Activated CD4-positive, alpha-beta T cell treated with anti-CD3 and anti-CD28 coated beads, Interleukin-10, Interleukin-2, amounts not matched to agents 100 ng/mL and 50 ng/mL, durations not matched to agents 16 hours and 8 hours (primary cell): ENCODE results near the gene ATG13.

ENCODE experiments used
- DNase-seq: peaks from one replicate; pipeline ENCODE4 v3.0.0-alpha.2; 2020

Gene ATG13

GRCh38 chr11:46677169-46677568, 59.8 kb downstream of the ATG13 start:
- no peak for DNase-seq

GRCh38 chr11:46677991-46678740, 60.8 kb downstream of the ATG13 start:
- DNase-seq = no peak

DNA sequence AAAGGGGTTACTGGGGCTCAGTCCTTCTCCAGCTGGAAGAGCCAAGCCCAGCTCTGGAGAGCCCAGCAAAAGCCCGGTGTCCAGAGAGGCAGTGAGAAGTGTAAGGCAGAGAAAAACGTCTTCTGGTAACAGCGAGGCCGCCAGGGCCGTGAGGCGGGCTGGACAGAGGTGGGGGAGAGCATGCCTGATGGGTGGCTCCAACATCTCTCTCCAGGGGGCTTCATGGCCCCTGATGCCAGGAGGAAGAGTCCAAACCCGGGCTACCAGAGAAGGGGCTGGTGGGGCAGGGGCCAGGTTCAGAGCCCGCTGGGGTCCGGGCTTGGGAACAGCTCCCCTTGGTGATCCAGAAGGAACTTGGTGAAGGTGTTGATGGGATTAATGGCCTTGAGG, 61.4 kb downstream of the ATG13 start:
- DNase-seq = no peak

DNA sequence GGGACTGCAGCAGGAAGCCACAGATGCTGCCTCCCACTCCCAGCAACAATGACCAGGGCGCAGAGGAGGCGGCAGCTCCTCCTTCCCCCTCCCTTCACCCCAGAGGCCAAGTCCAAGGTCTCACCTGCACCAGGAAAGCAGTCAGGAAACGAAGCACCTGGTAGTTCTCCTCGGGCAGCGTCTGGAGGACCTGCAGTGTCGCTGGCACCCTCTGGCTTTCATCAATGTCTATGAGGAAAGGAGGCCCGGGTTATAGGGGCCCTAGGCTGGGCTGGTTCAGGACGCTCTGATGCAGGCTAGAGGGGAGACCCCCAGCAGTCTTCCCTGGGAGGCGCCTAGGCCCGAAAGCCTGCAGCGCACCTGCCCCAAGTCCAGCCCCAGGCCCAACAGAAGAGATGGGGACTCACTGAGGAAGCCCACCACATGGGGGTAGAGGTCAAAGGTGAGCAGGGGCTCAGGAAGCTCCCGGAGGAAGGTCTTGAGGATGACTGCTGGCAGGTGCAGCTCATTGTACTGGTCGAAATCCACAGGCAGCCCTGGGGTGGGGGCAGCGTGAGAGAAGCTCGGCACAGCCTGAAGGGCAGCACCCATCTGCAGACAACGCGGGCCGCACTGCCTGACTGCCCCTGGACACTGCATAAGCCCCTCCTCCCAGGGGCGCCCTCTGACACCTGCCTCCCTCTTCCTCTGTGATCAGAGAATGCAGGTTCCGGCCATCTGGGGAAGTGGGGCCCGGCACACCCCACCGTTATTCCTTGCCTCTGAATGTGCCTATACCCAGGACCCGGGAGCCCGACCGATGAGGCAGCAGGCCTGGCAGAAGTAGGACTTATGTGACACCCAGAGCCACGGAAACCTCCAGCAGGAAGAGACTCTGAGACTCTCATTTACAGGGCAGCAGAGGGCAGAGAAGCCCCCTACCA, 62.1 kb downstream of the ATG13 start:
- DNase-seq = no peak

DNA sequence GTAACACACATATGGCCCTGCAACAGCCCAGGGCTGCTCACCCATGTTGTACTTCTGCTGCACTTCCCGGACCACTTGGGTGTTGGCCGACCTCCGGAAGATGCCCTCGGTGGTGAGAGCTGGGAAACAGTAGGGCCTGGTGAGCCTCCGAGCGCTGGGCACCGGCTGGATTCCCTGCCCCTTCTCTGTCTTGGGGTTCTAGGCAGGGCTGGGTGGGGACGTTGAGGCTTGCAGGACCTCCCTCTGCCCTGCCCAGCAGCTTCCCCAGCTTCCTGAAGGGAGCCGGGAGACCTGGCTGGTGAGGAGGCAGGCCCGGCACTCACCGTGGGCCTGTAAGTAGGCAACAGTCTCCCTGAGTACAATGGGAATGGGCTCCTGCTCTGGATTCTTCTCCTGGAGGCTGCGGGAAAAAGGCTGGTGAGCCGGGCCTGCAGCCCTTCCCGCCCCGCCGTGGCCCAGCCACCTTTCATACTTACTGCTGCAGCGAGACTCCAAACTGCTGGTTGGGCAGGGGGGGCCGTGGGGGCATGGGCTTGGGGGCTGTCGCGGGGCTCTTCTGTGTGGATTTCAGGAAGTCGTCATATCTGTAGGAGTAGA, 62.9 kb downstream of the ATG13 start:
- DNase-seq = no peak

DNA sequence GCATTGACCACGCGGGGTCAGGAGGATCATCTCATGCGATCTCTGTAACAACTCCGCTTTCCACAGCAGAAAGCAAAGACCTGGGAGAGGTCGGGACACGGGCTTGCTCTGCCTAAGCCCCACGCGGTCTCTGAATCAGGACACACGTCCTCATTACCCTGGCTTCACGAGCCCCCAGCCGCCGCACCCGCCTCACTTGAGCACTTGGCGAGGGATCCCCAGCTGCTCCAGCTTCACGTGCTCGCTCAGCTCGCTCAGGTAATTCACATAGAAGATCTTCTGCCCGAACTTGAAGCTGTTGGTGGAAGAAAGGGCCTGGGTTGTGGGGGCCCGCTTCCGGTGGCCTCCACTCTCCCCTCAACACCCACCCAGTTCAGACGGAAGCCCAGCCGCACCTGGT, 63.5 kb downstream of the ATG13 start:
- no peak for DNase-seq

- DNase-seq = no peak
These were observed 64.5 kb downstream of the ATG13 start for GRCh38 chr11:46681814-46682213.

DNA sequence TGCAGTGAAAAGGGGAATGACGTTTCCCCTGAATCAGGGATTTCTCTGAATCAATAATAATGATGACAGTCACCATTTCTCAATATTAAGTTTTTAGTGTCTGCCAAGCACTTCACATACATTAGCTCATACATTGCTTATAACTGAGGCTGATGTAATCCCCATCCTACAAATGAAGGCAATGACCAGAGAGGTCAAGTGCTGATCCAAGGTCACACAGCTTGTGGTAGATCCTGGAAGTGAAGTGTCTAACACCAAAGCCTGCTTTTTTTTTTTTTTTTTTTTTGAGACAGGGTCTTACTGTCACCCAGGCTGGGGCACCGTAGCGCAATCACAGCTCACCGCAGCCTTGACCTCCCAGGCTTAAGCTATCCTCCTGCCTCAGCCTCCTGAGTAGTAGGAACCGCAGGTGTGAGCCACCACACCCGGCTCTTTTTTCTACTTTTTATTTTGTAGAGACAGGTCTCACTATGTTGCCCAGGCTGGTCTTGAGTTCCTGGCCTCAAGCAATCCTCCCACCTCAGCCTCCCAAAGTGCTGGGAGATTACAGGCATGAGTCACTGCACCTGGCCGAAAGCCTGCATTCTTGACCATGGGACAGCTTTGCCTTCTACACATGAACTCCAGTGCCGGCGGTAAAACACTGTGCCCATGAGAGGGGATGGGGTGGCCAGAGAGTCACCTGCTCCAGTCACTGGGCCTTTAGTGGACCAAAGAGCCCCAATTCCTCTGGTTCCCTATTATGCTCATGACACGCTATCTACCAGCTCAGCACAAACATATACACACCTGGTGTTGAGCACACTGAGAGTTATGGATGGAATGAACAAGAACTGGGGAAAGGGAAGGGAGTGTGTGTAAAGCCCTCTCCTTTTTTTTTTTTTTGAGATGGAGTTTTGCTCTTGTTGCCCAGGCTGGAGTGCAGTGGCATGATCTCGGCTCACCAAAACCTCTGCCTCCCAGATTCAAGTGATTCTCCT, 65.7 kb downstream of the ATG13 start:
- DNase-seq = no peak

DNA sequence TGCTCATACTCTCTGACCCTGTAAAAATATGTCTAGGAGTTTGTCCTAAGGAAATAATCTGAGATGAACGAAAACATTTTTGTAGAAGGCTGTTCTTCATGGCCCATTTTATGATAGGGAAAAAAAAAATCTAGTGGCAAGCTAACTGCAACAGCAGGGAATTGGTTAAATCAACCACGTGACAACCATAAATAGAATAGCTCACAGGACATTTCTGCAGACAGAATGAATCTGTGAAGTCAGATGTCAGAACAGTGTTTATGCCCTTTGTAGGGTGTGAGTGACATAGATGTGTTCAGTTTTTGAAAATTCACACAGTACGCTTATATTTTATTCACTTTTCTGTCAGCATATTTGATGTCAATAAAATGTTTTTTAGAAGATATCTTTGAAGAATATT, 67.0 kb downstream of the ATG13 start:
- DNase-seq = no peak

GRCh38 chr11:46686886-46687795, 69.8 kb downstream of the ATG13 start:
- no peak for DNase-seq

DNA sequence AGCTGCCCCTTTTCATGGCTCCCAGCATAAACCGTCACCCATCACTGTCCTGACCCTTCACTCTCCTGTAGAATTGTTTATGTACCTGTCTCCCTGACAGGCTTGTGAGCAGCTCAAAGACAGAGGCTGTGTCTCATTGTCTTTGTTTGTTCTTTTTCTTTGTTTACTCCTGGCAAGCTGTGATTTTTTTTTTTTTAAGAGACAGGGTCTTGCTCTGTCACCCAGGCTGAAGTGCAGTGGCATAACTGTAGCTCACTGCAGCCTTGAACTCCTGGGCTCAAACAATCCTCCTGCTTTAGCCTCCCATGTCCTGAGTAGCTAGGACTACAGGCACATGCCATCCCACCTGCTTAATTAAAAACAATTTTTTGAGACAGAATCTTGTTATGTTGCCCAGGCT, 73.3 kb downstream of the ATG13 start:
- no peak for DNase-seq

DNA sequence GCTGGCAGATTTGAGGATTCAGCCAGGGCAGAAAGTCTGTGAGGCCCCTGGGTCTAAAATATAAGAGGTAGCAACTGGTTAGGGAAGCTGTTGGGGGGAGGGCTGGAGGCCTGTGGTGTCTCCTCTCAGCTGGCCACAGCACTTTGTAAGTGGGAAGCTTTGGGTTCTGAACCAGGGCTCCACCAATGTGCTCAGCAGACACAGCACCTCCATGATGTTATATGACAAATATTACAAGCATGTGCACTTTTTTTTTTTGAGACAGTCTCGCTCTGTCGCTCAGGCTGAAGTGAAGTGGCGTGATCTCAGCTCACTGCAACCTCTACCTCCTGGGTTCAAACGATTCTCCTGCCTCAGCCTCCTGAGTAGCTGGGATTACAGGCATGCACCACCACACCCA, 75.1 kb downstream of the ATG13 start:
- DNase-seq = no peak

GRCh38 chr11:46693597-46694012, 76.3 kb downstream of the ATG13 start:
- no peak for DNase-seq

GRCh38 chr11:46694072-46694471, 76.7 kb downstream of the ATG13 start:
- DNase-seq = no peak

DNA sequence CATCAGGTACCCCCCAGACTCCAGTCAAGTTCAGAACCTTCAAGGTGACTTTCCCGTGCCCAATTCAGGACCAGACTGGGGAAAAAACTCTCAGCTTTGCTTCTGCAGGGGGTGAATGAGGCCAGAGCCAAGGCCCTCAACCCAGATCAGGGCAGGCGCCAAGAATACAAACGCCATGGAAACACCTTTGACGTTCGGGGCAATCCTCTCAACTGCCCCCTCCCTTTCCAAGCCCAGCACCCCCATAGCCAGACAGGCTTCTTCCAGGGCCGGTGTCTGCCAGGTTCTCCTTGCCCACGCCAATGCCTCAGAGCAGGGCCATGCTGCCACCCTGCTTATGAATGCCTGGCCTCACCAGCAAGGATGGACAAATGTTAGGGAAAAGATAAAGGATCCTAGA, 77.3 kb downstream of the ATG13 start:
- no peak for DNase-seq

- DNase-seq = no peak
These were observed 78.2 kb downstream of the ATG13 start for GRCh38 chr11:46695345-46696211.

GRCh38 chr11:46696212-46696558, 78.8 kb downstream of the ATG13 start:
- DNase-seq = no peak

DNA sequence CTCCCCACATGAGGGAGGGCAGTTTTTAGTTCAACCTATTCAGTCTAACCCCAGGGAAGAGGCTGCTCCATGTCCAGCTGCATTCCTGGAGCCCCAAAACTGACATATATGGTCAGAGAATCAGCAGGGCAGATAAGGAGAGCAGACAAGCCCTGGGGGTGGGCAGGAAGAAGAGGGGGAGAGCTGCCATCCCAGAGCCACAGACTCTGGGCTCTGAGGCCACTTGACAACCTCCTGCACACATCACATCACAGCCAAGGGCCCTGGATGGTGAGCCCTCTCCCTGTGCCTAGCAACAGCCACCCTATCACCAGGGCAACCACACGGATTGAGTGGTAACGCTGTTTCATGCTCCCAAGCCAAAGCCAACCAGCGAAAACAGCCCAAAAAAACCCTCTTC, 80.0 kb downstream of the ATG13 start:
- no peak for DNase-seq

DNA sequence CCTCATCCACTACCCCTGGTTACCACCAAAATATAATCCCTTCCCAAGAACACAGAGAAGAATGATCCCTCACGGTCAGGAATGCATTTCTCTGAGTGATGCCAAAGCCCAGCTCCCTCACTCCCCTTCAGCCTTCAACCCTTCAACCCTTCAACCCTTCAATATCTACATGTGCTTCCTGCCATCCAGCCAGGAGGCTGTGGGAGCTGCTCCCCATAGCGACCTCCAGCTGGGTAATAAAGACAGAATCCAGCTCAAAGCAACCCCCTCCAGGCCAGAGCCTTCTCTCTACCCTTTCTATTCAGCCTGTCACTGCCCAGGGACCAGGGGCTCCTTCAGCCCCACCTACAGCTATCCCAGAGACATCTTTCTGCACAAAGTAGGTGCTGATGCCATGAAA, 80.4 kb downstream of the ATG13 start:
- no peak for DNase-seq

GRCh38 chr11:46698597-46698996, 81.2 kb downstream of the ATG13 start:
- DNase-seq = no peak
